ENCODE results near the gene MMP8. TPM values are rescaled to one million over a fixed set of nuclear protein-coding genes. Genes with fewer than 3 reads are reported as not detected.

The MMP8 gene
- total and polyA plus RNA-seq, 10 of the 15 experiments (the other 5 are each of a cell fraction or from before 2014, with no cell fraction given) = 0.01 TPM; not detected in 9

DNA sequence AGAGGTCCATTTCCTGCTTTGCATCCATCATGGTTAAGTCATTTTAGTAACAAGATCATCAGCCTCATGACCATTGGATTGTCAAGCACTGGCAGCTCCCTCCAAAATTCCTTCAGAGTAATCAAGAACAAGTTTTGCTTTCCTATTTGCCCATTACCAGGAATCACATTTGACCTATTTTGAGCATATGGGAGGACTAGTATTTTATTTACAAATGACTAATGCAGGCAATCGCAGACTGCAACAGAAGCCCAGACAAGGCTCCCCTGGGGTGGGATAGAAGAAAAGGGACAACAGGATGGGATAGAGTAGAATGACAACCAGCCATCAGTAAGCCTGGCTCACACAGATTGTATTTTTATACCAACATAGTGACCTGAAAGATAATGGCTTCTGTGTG lies 46.6 kb upstream of the MMP8 start:
- FAIRE-seq = no peak
- 53% methylated on average over 1 of the region's 1 CpG for WGBS (ENCODE audit: insufficient coverage, insufficient replicate concordance, low lambda C conversion rate, missing lambda C conversion rate)
- TF ChIP-seq SUZ12 (IDR thresholded peaks at IDR 0.05; ENCODE audit: unreplicated experiment) (no peak), CREM (IDR thresholded peaks at IDR 0.05; ENCODE audit: low read depth) (no peak), GABPA (IDR thresholded peaks at IDR 0.05; ENCODE audit: low read depth) (no peak), MYC (IDR thresholded peaks at IDR 0.05; ENCODE audit: insufficient read depth, insufficient read length, insufficient replicate concordance, low read length, severe bottlenecking) (no peak), ZBED1 (IDR thresholded peaks at IDR 0.05; ENCODE audit: borderline replicate concordance) (no peak), TCF3 (IDR thresholded peaks at IDR 0.05; ENCODE audit: borderline replicate concordance, insufficient read depth, low read depth, low read length) (no peak), GATAD2B (conservative IDR thresholded peaks at IDR 0.05; ENCODE audit: low read depth) (no peak), ZNF622 (IDR thresholded peaks at IDR 0.05) (no peak), ATF7 (IDR thresholded peaks at IDR 0.05; ENCODE audit: low read depth) (no peak), FOXK2 (IDR thresholded peaks at IDR 0.05) (no peak), RELA (IDR thresholded peaks at IDR 0.05; ENCODE audit: borderline replicate concordance, partially characterized antibody) (no peak), TARDBP (IDR thresholded peaks at IDR 0.05; ENCODE audit: borderline replicate concordance) (no peak)
- TF ChIP-seq, protein P1, sequence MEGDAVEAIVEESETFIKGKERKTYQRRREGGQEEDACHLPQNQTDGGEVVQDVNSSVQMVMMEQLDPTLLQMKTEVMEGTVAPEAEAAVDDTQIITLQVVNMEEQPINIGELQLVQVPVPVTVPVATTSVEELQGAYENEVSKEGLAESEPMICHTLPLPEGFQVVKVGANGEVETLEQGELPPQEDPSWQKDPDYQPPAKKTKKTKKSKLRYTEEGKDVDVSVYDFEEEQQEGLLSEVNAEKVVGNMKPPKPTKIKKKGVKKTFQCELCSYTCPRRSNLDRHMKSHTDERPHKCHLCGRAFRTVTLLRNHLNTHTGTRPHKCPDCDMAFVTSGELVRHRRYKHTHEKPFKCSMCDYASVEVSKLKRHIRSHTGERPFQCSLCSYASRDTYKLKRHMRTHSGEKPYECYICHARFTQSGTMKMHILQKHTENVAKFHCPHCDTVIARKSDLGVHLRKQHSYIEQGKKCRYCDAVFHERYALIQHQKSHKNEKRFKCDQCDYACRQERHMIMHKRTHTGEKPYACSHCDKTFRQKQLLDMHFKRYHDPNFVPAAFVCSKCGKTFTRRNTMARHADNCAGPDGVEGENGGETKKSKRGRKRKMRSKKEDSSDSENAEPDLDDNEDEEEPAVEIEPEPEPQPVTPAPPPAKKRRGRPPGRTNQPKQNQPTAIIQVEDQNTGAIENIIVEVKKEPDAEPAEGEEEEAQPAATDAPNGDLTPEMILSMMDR (IDR thresholded peaks at IDR 0.05 in 2 of 3, conservative IDR thresholded peaks at IDR 0.05 in 1 of 3; ENCODE audit: control insufficient read depth in 2 of 3, extremely low read depth in 1 of 3, insufficient read depth in 1 of 3, low read depth in 3 of 3, low read length in 3 of 3) = no peak
- TF ChIP-seq, protein P2, sequence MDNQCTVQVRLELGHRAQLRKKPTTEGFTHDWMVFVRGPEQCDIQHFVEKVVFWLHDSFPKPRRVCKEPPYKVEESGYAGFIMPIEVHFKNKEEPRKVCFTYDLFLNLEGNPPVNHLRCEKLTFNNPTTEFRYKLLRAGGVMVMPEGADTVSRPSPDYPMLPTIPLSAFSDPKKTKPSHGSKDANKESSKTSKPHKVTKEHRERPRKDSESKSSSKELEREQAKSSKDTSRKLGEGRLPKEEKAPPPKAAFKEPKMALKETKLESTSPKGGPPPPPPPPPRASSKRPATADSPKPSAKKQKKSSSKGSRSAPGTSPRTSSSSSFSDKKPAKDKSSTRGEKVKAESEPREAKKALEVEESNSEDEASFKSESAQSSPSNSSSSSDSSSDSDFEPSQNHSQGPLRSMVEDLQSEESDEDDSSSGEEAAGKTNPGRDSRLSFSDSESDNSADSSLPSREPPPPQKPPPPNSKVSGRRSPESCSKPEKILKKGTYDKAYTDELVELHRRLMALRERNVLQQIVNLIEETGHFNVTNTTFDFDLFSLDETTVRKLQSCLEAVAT (IDR thresholded peaks at IDR 0.05) = no peak
- TF ChIP-seq, protein P3, sequence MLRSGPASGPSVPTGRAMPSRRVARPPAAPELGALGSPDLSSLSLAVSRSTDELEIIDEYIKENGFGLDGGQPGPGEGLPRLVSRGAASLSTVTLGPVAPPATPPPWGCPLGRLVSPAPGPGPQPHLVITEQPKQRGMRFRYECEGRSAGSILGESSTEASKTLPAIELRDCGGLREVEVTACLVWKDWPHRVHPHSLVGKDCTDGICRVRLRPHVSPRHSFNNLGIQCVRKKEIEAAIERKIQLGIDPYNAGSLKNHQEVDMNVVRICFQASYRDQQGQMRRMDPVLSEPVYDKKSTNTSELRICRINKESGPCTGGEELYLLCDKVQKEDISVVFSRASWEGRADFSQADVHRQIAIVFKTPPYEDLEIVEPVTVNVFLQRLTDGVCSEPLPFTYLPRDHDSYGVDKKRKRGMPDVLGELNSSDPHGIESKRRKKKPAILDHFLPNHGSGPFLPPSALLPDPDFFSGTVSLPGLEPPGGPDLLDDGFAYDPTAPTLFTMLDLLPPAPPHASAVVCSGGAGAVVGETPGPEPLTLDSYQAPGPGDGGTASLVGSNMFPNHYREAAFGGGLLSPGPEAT (IDR thresholded peaks at IDR 0.05; ENCODE audit: low read depth) = no peak
- TF ChIP-seq, protein P4, sequence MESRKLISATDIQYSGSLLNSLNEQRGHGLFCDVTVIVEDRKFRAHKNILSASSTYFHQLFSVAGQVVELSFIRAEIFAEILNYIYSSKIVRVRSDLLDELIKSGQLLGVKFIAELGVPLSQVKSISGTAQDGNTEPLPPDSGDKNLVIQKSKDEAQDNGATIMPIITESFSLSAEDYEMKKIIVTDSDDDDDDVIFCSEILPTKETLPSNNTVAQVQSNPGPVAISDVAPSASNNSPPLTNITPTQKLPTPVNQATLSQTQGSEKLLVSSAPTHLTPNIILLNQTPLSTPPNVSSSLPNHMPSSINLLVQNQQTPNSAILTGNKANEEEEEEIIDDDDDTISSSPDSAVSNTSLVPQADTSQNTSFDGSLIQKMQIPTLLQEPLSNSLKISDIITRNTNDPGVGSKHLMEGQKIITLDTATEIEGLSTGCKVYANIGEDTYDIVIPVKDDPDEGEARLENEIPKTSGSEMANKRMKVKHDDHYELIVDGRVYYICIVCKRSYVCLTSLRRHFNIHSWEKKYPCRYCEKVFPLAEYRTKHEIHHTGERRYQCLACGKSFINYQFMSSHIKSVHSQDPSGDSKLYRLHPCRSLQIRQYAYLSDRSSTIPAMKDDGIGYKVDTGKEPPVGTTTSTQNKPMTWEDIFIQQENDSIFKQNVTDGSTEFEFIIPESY (IDR thresholded peaks at IDR 0.05) = no peak
- TF ChIP-seq, protein P5, sequence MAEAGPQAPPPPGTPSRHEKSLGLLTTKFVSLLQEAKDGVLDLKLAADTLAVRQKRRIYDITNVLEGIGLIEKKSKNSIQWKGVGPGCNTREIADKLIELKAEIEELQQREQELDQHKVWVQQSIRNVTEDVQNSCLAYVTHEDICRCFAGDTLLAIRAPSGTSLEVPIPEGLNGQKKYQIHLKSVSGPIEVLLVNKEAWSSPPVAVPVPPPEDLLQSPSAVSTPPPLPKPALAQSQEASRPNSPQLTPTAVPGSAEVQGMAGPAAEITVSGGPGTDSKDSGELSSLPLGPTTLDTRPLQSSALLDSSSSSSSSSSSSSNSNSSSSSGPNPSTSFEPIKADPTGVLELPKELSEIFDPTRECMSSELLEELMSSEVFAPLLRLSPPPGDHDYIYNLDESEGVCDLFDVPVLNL (IDR thresholded peaks at IDR 0.05; ENCODE audit: low read depth, low read length) = no peak

More for the DNA sequence above, 46.6 kb upstream of the MMP8 start:
- no peaks in the 10 kb centered on the region for H3K9me3 ChIP-seq (replicated peaks; ENCODE audit: control insufficient read depth, insufficient read depth, low read length)
- DNase-seq (ENCODE audit: low read depth, low spot score) = no peak
- no peak for ATAC-seq
- SMC1A ChIA-PET (ENCODE audit: uncharacterized antibody, unreplicated experiment) = interaction anchor here (1.1 kb wide), 2 partner anchors 9 kb away, joined by 3 read pairs; partner anchors contain the start of gene MMP10
- H2AFZ ChIP-seq (ENCODE audit: control insufficient read depth, low read depth, low read length) = no peak overlapping the region
- CTCF ChIA-PET = no interaction called here
- no peak overlapping the region for H3K4me3 ChIP-seq
- no peaks in the 10 kb centered on the region for H4K20me1 ChIP-seq (ENCODE audit: control insufficient read depth, insufficient read depth)
- H3K36me3 ChIP-seq (ENCODE audit: control insufficient read depth in 2 of 2, insufficient read depth in 2 of 2, low read length in 1 of 2) = no peaks in the 10 kb centered on the region
- no peak overlapping the region for H3K4me2 ChIP-seq (ENCODE audit: control insufficient read depth, insufficient read depth)
- in situ Hi-C loops (cut with MboI) (no loop called here), intact Hi-C loops (cut with micrococcal nuclease; ENCODE audit: unreplicated experiment) (no loop called here)
- H3K4me1 ChIP-seq (ENCODE audit: control insufficient read depth, insufficient read depth, low read length) = no peaks in the 10 kb centered on the region
- H3K9ac ChIP-seq (ENCODE audit: control insufficient read depth, insufficient read depth, low read length) = no peak overlapping the region
- no peak overlapping the region for H3K27ac ChIP-seq (ENCODE audit: control insufficient read depth, insufficient read depth)
- POLR2A ChIA-PET = no interaction called here
- RAD21 ChIA-PET (ENCODE audit: unreplicated experiment) = no interaction called here
- no TSS peak for BruUV-seq (replicated peaks)
- no peaks in the 10 kb centered on the region for H3K79me2 ChIP-seq (ENCODE audit: control insufficient read depth, insufficient read depth, low read length)
- H3K27me3 ChIP-seq (replicated peaks in 1 of 2; ENCODE audit: control insufficient read depth in 2 of 2, insufficient read depth in 2 of 2, low read length in 1 of 2) = no peaks in the 10 kb centered on the region

Measured in GM12878 (cell line).